ENCODE results near the gene OCSTAMP.

DNA sequence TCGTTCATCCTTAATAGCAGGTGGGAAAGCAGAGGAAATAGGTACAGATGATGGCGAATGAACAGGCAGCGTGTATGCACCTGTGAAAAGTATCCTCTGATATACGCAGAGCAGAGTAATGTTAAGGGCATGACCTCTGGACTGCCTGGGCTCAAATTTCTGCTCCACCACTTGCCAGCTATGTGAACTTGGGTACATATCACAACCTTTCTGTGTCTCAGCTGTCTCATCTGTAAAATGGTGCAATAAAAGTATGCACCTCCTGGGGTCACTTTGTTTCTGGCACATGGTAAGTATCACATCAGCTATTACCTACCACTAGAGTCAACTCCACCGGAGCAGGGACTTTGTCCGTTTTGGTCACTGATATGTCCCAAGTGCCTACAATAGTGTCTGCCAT lies 2.5 kb downstream of the OCSTAMP start:
- TF ChIP-seq GATA3 (IDR thresholded peaks at IDR 0.05; ENCODE audit: low read depth, low read length) (no peak), GATA2 (IDR thresholded peaks at IDR 0.05; ENCODE audit: low read depth, low read length) (no peak)

Measured in SH-SY5Y (cell line).